ENCODE measurements around the gene PLEKHA1.
A peak's percentile ranks its signal among the peaks of the same experiment; 100 is the strongest.

PLEKHA1 gene

DNA sequence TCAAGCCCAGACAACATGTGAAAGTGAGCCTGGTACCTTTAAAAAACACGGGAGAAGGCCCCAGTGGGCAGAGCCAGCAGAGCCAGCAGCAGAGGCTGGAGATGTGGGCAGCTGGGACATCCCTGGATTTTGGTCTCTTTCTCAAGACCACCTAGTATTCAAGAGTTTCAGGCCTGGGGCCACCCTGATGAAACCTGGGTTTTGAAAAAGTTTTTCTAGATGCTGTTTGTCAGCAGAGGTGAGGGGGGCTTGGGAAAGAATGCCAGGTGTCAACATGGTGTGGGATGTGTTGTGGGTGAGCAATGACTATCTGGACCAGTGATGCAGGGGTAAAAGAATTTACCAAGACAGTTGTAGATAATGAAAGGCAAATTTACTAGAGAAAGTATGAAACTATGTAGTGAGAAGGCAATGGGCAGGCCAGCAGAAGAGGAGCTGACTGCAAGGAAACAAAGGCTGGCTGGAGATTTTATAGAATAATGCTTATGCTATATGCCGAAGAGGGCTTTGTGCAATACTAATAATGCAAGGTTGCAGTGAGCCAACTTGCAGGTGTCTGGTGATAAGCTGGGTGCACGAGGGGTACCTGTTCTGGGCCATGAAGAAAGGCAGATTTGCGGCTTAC, 28.1 kb upstream of the PLEKHA1 start:
- no peak for DNase-seq (ENCODE audit: low read depth, low spot score)

DNA sequence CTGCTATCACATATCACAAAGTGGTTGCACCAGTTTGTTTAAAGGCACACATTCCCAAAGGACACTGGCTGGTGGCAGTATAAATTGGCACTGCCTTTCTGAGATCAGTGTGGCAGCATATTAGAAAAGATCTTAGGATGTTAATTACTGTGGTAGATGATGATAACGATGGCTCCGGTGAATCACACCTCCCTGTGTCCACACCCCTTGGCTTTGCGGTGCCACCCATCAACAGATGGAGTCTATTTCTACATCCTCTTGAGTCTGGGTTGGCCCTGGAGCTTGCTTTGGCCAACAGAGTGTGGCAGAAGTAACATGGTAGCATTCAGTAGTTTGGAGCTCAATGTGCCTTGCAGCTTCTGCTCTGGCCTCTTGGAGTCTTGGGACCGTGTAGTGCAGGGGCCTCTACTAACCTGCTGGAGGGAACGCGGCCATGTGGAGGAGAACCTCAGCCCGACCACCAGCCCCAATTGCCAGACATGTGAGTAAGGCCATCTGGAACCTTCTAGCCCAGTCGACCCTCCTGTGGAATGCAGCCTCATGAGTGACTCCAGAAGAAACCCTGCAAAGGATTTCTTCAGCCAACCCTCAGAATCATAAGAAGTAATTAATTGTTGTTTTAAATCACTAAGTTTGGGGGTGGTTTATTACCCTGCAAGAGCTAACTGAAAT, 27.2 kb upstream of the PLEKHA1 start:
- no peak for DNase-seq (ENCODE audit: low read depth, low spot score)

DNA sequence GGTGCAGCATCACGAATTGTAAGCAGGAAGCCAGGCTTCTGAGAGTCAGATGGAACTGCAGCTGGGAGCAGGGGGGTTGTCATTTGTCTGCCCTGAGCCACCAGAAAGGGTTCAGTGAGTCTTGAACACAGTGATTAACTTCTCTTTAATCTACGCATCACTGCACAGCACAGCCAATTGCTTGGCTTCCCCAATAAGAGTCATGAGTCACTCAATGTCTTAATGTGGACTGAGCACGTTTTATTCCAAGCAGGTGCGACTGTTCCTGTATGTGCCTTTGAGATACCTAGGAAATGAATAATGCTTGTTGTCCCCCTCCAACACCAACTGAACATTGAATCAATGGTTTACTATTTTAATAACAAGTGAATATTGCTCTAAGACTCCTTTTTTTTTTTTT, 26.0 kb upstream of the PLEKHA1 start:
- DNase-seq (ENCODE audit: low read depth, low spot score), result no peak

DNA sequence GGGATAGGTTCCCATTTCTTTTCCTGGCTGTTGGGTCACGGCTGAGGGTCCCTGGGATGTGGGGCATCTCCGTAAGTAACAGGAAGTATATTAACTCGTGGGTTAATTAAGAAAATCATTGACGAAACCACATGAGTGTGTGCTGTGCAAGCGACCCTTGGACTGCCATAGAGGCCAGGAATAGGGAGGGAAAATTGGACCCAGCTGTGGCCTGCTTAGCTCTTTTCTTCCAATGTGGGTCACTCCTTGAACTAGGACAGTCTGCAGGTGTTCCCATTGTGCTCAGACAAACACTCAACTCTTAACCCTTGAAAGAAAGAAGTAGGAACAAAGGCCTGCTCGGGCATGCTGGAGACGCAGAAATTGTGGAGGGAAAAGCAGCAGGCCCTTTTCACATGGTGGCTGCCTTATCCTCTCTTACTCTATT, 25.6 kb upstream of the PLEKHA1 start:
- DNase-seq (ENCODE audit: low read depth, low spot score), result no peak

DNA sequence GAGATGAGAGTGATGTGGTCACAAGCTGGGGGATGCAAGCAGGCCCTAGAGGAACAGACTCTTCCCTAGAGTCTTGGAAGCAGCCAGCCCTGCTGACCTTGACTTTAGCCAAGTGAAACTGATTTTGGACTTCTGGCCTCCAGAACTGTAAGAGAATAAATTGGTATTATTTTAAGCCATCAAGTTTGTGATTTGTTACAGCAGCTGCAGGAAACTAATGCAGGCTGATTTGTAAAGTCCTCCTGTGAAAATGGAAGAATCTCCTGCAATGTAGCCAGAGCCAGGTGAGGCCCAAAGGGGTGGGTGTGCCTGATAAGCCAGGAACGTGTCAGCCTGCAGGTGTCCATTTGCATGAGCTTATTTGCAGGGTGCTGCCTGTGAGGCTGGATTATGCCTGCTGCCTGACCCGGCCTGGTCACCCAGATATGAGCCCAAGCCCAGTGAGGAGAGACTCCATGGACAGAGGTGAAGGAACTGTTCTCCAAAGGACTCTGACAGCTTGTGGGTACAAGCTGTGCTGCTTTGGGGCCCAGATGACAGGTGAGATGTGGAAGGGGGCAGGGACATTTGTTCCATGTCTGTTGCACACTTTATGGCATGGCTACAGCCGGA, 24.6 kb upstream of the PLEKHA1 start:
- no peak for DNase-seq (ENCODE audit: low read depth, low spot score)

DNA sequence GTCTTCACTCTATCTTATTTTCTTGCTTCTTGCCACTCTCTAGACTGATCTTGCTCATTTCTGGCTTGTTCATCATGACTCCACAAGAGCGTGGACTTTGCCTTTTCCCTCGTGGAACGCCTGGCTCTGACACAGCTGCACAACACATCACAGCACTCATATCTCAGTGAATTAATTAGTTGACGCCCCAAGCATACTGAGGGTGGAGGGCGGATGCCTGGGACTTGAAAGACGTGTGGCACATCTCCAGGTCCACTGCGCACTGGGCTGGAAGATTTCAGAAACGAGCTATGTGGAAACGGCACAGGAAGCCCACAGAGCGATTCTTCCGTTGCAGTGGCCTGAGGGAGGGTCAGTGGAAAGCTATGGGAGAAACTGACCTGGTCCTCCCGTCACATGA, 23.6 kb upstream of the PLEKHA1 start:
- no peak for DNase-seq (ENCODE audit: low read depth, low spot score)

DNA sequence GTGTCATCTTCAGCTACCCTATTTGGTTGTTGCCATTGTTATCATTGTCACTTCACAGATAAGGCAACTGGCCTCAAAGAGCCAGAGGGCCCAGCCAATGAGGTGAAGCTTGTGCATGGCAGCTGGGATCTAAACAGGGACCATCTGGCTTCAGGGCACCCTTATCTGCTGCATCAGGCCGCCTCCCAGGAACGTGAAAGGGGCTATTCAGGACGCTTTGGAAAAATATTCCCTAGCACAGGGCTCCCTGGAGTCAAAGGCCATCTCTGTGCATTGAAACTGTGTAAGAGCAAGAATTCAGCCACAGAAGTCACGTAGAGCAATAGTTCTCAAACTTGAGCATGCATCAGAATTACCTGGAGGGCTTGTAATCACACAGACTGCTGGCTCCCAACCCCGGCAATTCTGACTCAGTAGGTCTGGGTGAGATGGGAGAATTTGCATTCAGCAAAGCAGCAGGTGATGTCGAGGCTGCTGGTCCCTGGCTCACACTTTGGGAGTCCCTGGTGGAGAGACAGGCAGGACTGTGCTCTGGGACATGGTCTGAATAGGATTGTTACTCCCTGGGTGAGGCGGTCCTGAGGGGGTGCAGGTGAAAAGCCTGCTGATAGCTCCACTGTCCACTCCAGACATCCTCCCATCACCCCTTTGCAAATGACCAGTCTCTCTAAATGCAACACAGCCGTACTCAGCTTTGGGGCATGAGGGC, 21.5 kb upstream of the PLEKHA1 start:
- no peak for DNase-seq (ENCODE audit: low read depth, low spot score)

DNA sequence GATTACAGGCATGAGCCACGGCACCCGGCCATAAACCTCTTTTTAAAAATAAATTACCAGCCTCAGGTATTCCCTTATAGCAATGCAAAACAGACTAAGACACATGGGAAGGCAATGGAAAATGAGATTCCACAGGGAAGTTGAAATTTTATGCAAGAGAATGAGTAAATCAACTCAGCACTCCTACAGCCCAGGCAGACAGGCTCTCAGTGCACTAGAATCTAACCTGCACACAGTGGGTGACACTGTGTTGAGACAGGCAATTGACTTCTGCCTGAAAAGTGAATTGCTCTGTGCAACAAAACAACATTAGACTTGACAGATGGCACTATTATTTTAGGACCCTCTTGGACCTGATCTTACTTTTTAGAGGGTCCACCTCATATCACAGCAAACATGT, 20.1 kb upstream of the PLEKHA1 start:
- DNase-seq (ENCODE audit: low read depth, low spot score), result no peak

DNA sequence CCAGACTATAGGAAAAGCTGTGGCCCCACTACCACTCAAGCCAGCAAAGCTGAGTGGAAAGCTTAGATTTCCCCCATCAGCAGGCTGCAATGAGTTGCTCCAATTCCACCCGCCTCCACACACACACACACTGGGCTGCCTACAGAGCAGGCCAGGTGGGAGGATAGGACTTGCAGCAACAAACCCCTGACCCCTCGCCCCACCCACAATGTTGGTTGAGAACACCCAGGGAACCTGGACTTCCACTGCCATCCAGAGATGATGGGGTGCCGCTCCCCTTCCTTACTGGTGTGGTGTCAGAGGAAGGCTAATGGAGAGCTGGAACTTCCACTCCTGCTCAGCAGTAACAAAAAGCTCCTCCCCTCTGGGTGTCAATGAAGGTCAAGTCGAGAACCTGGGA, 16.8 kb upstream of the PLEKHA1 start:
- no peak for DNase-seq (ENCODE audit: low read depth, low spot score)

DNA sequence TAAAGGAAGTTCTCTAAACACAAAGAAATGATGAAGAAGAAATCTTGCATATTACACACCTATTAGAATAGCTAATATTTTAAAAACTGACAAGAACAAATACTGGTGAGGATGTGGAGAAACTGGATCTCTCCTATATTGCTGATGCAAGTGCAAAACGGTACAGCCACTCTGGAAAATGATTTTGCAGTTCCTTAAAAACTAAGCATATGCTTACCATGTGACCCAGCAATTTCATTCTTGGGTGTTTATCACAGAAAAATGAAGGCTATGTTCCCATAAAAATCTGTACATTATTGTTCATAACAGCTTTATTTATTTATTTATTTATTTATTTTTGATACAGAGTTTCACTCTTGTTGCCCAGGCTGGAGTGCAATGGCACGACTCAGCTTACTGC, 14.9 kb upstream of the PLEKHA1 start:
- DNase-seq (ENCODE audit: low read depth, low spot score), result no peak

DNA sequence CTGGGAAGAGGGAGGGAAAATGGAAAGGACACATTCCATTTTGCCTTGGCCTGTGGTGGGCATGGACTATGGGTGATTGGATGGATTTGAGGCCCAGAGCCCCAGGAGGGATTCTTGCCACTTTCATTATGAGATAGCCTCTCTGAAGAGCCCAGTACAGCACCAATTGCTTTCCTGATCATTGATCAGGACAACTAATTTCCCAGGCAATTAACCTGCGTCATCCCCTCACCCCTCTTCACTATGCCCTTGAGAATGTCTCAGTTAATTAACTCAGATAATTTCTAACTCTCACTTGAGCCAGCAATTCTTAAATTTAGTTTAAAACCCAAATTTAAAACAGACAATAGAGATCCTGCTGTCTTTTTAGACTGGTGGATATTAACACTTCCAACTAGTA, 13.5 kb upstream of the PLEKHA1 start:
- DNase-seq (ENCODE audit: low read depth, low spot score), result no peak

DNA sequence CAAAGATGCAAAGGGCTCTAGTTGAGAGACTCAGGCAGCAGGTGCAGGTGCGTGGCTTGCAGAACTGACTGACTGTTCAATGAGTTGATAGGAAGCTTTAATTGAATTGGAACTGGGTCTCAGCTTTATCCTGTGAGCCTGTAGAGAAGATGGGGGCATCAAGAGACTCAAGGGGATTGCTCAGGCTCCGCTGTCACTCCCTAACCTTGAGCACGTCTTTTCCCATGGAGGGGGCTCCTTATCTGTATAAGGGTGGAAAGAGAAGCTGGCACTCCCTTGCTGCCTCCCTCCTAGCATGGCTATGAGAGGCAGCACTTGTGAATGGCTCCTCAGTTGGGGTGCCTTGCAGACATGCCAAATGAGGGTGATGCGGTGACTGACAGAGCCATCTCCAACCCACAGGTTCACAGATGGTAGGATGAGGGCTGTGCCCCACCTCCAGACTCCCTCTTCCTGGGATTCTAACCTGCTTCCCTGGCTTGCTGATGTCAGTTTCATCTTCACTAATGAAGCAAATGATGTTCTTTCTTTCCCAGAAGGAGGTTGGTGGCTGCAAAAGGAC, 12.4 kb upstream of the PLEKHA1 start:
- DNase-seq (ENCODE audit: low read depth, low spot score), result no peak

DNA sequence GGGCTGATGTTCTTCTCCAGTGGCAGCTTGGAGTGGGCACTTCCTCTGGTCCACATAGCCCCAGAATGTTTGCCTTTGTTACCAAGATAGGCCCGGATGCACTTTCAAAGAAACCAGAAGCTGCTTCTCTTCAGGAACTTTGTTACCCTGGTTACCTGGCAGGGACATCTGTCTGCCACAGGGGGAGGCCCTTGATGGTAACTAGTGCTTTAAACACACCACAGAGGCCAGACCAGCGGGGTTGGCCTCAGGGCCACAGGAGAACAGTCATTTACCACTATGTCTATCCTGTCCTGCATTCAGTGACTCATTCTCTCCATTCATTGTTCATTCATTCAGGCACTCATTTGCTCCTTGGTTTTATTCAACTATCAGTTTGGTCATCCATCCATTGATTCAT, 11.9 kb upstream of the PLEKHA1 start:
- DNase-seq (ENCODE audit: low read depth, low spot score), result no peak

DNA sequence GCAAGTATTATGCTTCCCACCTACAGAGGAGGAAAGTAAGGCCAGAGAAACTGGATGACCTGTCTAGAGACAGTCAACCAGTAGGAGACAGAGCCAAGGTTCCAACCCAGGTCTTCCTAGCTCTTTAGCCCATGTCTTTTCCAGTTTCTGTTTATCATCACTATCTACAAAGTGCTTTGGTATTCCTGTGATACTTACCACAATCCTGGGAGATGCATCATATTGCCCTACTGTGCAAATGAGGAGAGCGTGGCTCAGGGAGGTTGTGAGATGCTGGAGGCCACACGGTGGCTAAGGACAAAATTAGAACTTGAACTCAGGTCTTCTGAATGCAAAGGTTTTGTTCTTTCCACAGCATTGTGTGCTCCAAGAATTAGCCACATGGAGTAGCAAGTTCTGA, 11.2 kb upstream of the PLEKHA1 start:
- no peak for DNase-seq (ENCODE audit: low read depth, low spot score)

DNA sequence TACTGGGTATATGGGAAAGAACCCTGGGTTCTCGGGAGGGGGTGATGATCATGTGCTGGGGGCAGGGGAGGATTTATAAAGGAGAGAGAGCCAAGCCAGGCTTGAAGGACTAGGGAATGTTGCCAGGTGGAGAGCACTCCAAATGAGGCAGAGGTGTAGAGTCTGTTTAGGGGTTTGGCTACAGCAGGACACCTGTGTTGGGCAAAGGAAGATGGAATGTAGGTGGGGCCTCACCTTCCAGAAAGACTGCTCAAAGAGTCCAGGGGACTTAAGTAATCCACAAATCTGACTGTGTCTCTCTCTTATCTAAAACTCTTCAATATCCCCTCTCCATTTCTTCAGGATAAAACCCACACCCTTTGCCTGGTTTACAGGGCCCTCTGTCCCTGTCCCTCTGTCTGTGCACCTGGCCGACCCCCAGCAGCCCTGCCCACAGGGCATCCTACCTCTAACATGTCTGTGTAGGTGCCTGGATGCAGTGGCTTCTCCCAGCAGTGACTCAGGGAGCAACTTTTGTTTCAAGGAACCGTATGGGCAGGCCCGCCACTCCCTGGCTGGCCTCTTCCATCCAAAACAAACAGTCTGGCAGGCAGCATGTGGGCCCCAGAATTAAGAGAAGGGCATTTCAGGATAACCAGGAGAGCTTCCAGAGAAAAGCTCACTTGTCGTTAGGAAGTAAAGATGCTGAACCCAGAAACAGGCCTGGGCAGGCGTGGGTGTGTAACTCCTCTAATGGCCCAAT, 10.6 kb upstream of the PLEKHA1 start:
- no peak for DNase-seq (ENCODE audit: low read depth, low spot score)

DNA sequence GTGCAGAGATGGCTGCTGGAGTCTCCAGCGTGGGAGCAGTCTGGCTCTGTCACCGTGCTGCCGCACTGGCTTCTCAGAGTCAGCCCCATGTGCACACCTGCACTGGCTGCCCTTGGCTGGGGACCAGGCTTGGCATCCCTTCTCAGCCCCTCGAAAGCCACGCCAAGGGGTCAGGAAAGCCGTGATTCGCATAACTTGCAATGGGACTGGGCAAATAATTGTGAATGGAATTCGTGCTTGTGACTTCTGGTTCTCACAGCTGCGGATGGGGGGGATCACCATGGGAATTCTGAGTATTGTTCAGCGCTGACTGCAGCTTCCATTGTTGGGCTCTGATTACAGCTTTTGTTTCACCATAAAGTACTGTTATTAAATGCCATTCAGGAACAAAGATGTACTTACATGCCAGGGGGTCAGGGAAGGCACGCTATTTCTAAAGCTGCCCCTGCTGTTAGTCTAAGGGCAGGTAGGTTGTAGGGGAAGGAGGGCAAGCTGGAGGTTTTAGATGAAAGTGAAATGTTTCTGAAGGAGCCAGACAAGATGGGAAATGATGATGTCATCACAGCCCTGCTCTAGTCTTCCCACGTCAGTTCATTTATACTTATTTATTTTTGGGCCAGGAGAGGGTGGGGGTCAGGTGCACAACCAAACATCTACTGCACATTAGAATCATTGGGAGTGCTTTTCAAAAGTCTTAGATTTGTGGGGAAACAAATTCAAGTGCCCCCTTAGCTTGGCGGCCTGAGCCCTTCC, 5.8 kb upstream of the PLEKHA1 start:
- DNase-seq (ENCODE audit: low read depth, low spot score), result no peak

DNA sequence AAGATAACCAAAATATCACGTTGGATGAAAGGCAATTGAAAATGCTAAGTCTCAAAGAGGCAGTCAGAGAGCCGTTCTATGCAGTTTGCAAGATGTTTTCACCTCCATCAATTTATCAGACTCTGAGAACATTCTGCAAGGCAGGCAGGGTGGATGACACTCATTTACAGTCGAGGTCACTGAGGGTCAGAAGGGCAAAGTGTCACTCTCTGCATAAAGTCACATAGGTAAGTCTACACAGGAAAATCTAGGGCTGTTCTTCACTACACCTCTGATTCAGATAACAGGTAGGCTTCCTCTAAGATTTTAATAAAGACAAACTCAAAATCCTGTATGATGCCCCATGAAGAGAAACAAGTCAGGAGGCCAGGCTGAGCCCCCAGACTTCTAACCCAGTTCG, 1.4 kb upstream of the PLEKHA1 start:
- DNase-seq (ENCODE audit: low read depth, low spot score), result no peak

DNA sequence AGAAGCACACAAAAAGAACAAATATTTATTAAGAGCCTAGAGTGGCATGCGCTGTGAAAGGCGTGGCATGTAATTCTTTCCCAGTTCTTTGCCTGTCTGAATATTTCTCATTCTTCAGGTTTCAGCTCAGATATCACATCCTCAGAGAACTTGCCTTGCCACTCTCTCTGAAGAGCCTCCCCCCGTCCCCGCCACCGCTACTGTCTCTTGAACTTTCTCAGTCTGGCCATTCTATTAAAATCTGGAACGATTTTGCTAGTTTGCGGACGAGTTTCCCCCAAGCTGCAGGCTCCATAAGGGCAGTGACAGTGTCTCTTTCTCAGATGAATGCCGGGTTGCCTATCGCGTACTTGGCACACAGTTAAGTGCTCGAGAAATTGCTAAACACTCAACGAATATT, 787 bp upstream of the PLEKHA1 start:
- DNase-seq (ENCODE audit: low read depth, low spot score), result no peak

DNA sequence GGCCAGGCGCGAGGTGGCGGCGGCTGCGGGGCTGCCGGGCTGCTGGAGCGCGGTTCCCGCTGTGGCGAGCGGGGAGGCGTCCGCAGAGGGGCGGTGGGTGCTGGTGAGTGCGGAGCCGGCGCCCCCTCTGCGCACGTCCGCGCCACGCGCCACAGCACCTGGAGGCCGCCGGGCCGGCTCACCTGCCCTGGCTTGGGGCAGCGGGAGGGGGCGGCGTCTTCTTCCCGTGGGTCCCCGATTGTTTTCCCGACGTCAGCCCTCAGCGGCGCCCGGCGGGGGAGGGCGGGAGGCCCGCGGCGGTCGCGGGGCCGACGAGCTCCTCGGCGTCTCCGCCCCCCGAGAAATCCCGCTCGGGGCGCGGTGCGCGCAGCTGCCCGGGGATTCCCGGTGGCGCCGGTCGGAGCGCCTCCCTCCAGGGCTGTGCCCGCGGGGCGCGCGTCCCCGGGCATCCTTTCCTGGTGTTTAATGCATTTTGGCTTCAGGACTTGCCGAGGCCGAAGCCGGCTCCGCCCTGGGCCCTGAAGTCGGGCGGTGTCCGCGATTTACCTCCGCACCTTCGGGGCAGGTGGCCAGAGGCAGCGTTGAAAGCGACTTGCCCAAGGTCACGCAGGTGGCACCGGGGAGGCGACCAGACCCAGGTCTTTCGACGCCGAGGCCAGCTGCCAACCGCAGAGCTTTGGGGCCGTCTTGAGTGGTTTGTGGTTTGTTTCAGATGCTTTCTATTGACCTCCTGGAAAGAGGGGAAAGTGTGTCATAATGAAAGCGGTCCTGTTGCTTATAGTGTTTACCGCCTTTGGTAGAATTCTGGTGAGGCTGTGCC, 561 bp downstream of the PLEKHA1 start:
- peak; percentile 43 for DNase-seq (ENCODE audit: low read depth, low spot score)

DNA sequence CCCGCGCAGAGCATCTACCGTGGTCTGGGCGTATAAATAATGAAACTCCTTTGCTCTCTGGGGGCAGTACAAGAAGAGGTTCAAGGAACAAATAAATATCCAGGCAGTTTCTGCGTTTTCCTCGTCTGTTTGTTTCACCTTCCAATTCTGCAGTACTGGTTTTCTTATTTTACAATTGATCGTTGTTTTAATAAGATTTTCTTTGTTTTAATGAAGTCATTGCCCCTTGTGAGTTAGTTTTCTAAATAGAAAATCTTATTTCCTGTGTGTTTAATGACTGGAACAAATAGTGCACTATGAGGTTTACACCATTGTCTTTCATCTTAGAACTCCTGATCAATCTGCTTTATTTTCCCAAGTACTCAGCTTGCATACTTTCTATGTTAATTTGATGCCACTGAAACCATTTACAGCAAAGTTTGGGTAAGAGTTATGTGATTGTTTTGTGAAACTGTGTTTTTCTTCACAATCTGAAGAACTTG, 1.2 kb downstream of the PLEKHA1 start:
- DNase-seq (ENCODE audit: low read depth, low spot score), result no peak

All from activated naive CD8-positive, alpha-beta T cell treated with anti-CD3 and anti-CD28 coated beads, Interleukin-2, amount 50 U/mL, for 16 hours (primary cell).